Measurements from ENCODE around the gene FBF1.

GRCh38 chr17:75915268-75915667 is 25.6 kb downstream of the FBF1 start:
- TF ChIP-seq EZH2 (IDR thresholded peaks at IDR 0.05; ENCODE audit: borderline replicate concordance, low read depth, low read length, severe bottlenecking) (no peak), POLR2A (IDR thresholded peaks at IDR 0.05; ENCODE audit: low read depth, low read length) (no peak)

Data from endothelial cell of umbilical vein (primary cell).